ENCODE measurements around the gene SLC22A23.
A peak's percentile ranks its signal among the peaks of the same experiment; 100 is the strongest.

Gene SLC22A23

GRCh38 chr6:3330199-3330598 lies 126.7 kb downstream of the SLC22A23 start:
- H3K27me3 ChIP-seq = no peaks in the 10 kb centered on the region
- H3K27ac ChIP-seq = no peak overlapping the region
- peak overlapping the region in 1 of 11 experiments; percentile 75; a peak in 1 of 22 replicates for H3K4me2 ChIP-seq
- no peak overlapping the region for H3K4me3 ChIP-seq
- peaks cover 6 to 33% (median 11%) of the 10 kb centered on the region in 10 experiments for H3K4me1 ChIP-seq
- TF ChIP-seq Cebpa-rat (IDR thresholded peaks at IDR 0.05) = no peak
- H3K9ac ChIP-seq = no peak overlapping the region
- H3K9me3 ChIP-seq (replicated peaks in 1 of 11) = no peaks in the 10 kb centered on the region
- no peaks in the 10 kb centered on the region for H4K20me1 ChIP-seq
- H3K36me3 ChIP-seq = no peaks in the 10 kb centered on the region

GRCh38 chr6:3329393-3330051 lies 127.3 kb downstream of the SLC22A23 start:
- no peak overlapping the region for H3K4me3 ChIP-seq
- H3K9me3 ChIP-seq (replicated peaks in 1 of 11) = no peaks in the 10 kb centered on the region
- TF ChIP-seq Cebpa-rat (IDR thresholded peaks at IDR 0.05) = no peak
- no peaks in the 10 kb centered on the region for H4K20me1 ChIP-seq
- no peaks in the 10 kb centered on the region for H3K27me3 ChIP-seq
- H3K27ac ChIP-seq = no peak overlapping the region
- H3K4me2 ChIP-seq = no peak overlapping the region
- no peaks in the 10 kb centered on the region for H3K36me3 ChIP-seq
- peaks cover 11 to 39% (median 16%) of the 10 kb centered on the region in 10 experiments for H3K4me1 ChIP-seq
- no peak overlapping the region for H3K9ac ChIP-seq

GRCh38 chr6:3328796-3329195 lies 128.1 kb downstream of the SLC22A23 start:
- no peaks in the 10 kb centered on the region for H3K9me3 ChIP-seq (replicated peaks in 1 of 11)
- H3K9ac ChIP-seq = no peak overlapping the region
- H3K36me3 ChIP-seq = no peaks in the 10 kb centered on the region
- no peak overlapping the region for H3K27ac ChIP-seq
- no peak overlapping the region for H3K4me3 ChIP-seq
- H3K4me1 ChIP-seq = peaks cover 13 to 47% (median 21%) of the 10 kb centered on the region in 10 experiments
- no peaks in the 10 kb centered on the region for H4K20me1 ChIP-seq
- no peaks in the 10 kb centered on the region for H3K27me3 ChIP-seq
- no peak for TF ChIP-seq Cebpa-rat (IDR thresholded peaks at IDR 0.05)
- no peak overlapping the region for H3K4me2 ChIP-seq

GRCh38 chr6:3328145-3328544 lies 128.7 kb downstream of the SLC22A23 start:
- Histone ChIP-seq H3K27ac (no peak overlapping the region), H3K36me3 (no peaks in the 10 kb centered on the region), H3K9me3 (replicated peaks in 1 of 11) (no peaks in the 10 kb centered on the region), H3K27me3 (no peaks in the 10 kb centered on the region), H3K4me3 (no peak overlapping the region), H3K4me1 (peaks cover 11 to 48% (median 18%) of the 10 kb centered on the region in 10 experiments), H3K9ac (no peak overlapping the region), H4K20me1 (no peaks in the 10 kb centered on the region), H3K4me2 (no peak overlapping the region)
- TF ChIP-seq Cebpa-rat (IDR thresholded peaks at IDR 0.05) = no peak

GRCh38 chr6:3327403-3327802 lies 129.4 kb downstream of the SLC22A23 start:
- Histone ChIP-seq H3K9me3 (replicated peaks in 1 of 11) (no peaks in the 10 kb centered on the region), H3K9ac (no peak overlapping the region), H4K20me1 (no peaks in the 10 kb centered on the region), H3K27ac (no peak overlapping the region), H3K4me3 (no peak overlapping the region), H3K4me1 (peaks cover 8 to 44% (median 16%) of the 10 kb centered on the region in 10 experiments; a peak in 18 of 20 replicates), H3K4me2 (no peak overlapping the region), H3K27me3 (no peaks in the 10 kb centered on the region), H3K36me3 (no peaks in the 10 kb centered on the region)
- TF ChIP-seq Cebpa-rat (IDR thresholded peaks at IDR 0.05) = no peak

- peaks cover 8 to 40% (median 16%) of the 10 kb centered on the region in 10 experiments; a peak in 18 of 20 replicates for H3K4me1 ChIP-seq
- H4K20me1 ChIP-seq = no peaks in the 10 kb centered on the region
- H3K9ac ChIP-seq = no peak overlapping the region
- H3K27me3 ChIP-seq = no peaks in the 10 kb centered on the region
- no peaks in the 10 kb centered on the region for H3K36me3 ChIP-seq
- H3K27ac ChIP-seq = no peak overlapping the region
- H3K4me2 ChIP-seq = no peak overlapping the region
- H3K4me3 ChIP-seq = no peak overlapping the region
- no peak for TF ChIP-seq Cebpa-rat (IDR thresholded peaks at IDR 0.05)
- no peaks in the 10 kb centered on the region for H3K9me3 ChIP-seq (replicated peaks in 1 of 11)
These were observed 129.9 kb downstream of the SLC22A23 start for GRCh38 chr6:3326981-3327380.

GRCh38 chr6:3326184-3326971 lies 130.5 kb downstream of the SLC22A23 start:
- Histone ChIP-seq H4K20me1 (no peaks in the 10 kb centered on the region), H3K9ac (no peak overlapping the region), H3K4me3 (no peak overlapping the region), H3K4me1 (peaks cover 8 to 34% (median 16%) of the 10 kb centered on the region in 10 experiments; a peak in 18 of 20 replicates), H3K9me3 (replicated peaks in 1 of 11) (no peaks in the 10 kb centered on the region), H3K27me3 (no peaks in the 10 kb centered on the region), H3K4me2 (no peak overlapping the region), H3K27ac (no peak overlapping the region), H3K36me3 (no peaks in the 10 kb centered on the region)
- TF ChIP-seq Cebpa-rat (IDR thresholded peaks at IDR 0.05) = no peak

- Histone ChIP-seq H3K4me3 (no peak overlapping the region), H3K36me3 (no peaks in the 10 kb centered on the region), H3K4me1 (peaks cover 8 to 22% (median 16%) of the 10 kb centered on the region in 10 experiments; a peak in 18 of 20 replicates), H4K20me1 (no peaks in the 10 kb centered on the region; a peak in 1 of 22 replicates), H3K9ac (no peak overlapping the region), H3K9me3 (replicated peaks in 1 of 11) (no peaks in the 10 kb centered on the region), H3K4me2 (peak overlapping the region in 4 of 11 experiments; percentile 3 to 75 (median 60); a peak in 7 of 22 replicates), H3K27ac (no peak overlapping the region), H3K27me3 (no peaks in the 10 kb centered on the region)
- no peak for TF ChIP-seq Cebpa-rat (IDR thresholded peaks at IDR 0.05)
These were observed 131.6 kb downstream of the SLC22A23 start for GRCh38 chr6:3325210-3325609.

- Histone ChIP-seq H3K27me3 (no peaks in the 10 kb centered on the region), H3K4me3 (no peak overlapping the region), H3K9me3 (replicated peaks in 1 of 11) (no peaks in the 10 kb centered on the region), H3K27ac (no peak overlapping the region), H3K9ac (no peak overlapping the region), H3K4me2 (peak overlapping the region; percentile 25 to 75 (median 41); a peak in 18 of 22 replicates), H4K20me1 (no peaks in the 10 kb centered on the region; a peak in 1 of 22 replicates), H3K4me1 (peaks cover 8 to 22% (median 16%) of the 10 kb centered on the region in 10 experiments; a peak in 18 of 20 replicates), H3K36me3 (no peaks in the 10 kb centered on the region)
- no peak for TF ChIP-seq Cebpa-rat (IDR thresholded peaks at IDR 0.05)
These were observed 132.4 kb downstream of the SLC22A23 start for GRCh38 chr6:3324262-3324942.

All from BLaER1 treated with 17β-estradiol and CSF1 and Interleukin-3, amounts not matched to agents 10 nM and 100 nM (cell line).